ENCODE data around the gene ZNF518B.
A peak's percentile ranks its signal among the peaks of the same experiment; 100 is the strongest.

The ZNF518B gene

GRCh38 chr4:10457255-10457801, at the start of gene ZNF518B:
TSS of gene ZNF518B (minus strand) at chr4:10457426. CDS start at chr4:10446328, 11,098 bp downstream.
- peak within 1 kb of the TSS; percentile 62 for H3K4me3 ChIP-seq (ENCODE audit: low read depth, low read length)

- H3K4me3 ChIP-seq (ENCODE audit: low read depth, low read length): no peak overlapping the region
Measured at GRCh38 chr4:10506077-10506476, 48.9 kb upstream of the ZNF518B start.

- H3K4me3 ChIP-seq (ENCODE audit: low read depth, low read length): no peak overlapping the region
Measured at GRCh38 chr4:10504570-10505179, 47.4 kb upstream of the ZNF518B start.

- H3K4me3 ChIP-seq (ENCODE audit: low read depth, low read length): no peak overlapping the region
Measured at GRCh38 chr4:10502717-10503116, 45.5 kb upstream of the ZNF518B start.

- H3K4me3 ChIP-seq (ENCODE audit: low read depth, low read length): no peak overlapping the region
Measured at GRCh38 chr4:10500776-10501175, 43.5 kb upstream of the ZNF518B start.

- no peak overlapping the region for H3K4me3 ChIP-seq (ENCODE audit: low read depth, low read length)
Measured at GRCh38 chr4:10496200-10496599, 39.0 kb upstream of the ZNF518B start.

GRCh38 chr4:10495651-10496050, 38.4 kb upstream of the ZNF518B start:
- no peak overlapping the region for H3K4me3 ChIP-seq (ENCODE audit: low read depth, low read length)

GRCh38 chr4:10492464-10492863, 35.2 kb upstream of the ZNF518B start:
- no peak overlapping the region for H3K4me3 ChIP-seq (ENCODE audit: low read depth, low read length)

GRCh38 chr4:10491401-10491800, 34.2 kb upstream of the ZNF518B start:
- H3K4me3 ChIP-seq (ENCODE audit: low read depth, low read length): no peak overlapping the region

GRCh38 chr4:10490996-10491395, 33.8 kb upstream of the ZNF518B start:
- H3K4me3 ChIP-seq (ENCODE audit: low read depth, low read length): no peak overlapping the region

- H3K4me3 ChIP-seq (ENCODE audit: low read depth, low read length): no peak overlapping the region
Measured at GRCh38 chr4:10482913-10483312, 25.7 kb upstream of the ZNF518B start.

GRCh38 chr4:10480616-10481015, 23.4 kb upstream of the ZNF518B start:
- no peak overlapping the region for H3K4me3 ChIP-seq (ENCODE audit: low read depth, low read length)

GRCh38 chr4:10478621-10479020, 21.4 kb upstream of the ZNF518B start:
- H3K4me3 ChIP-seq (ENCODE audit: low read depth, low read length): no peak overlapping the region

- H3K4me3 ChIP-seq (ENCODE audit: low read depth, low read length): no peak overlapping the region
Measured at GRCh38 chr4:10470505-10470904, 13.3 kb upstream of the ZNF518B start.

- no peak overlapping the region for H3K4me3 ChIP-seq (ENCODE audit: low read depth, low read length)
Measured at GRCh38 chr4:10466161-10466560, 8.9 kb upstream of the ZNF518B start.

- no peak overlapping the region for H3K4me3 ChIP-seq (ENCODE audit: low read depth, low read length)
Measured at GRCh38 chr4:10462876-10463275, 5.7 kb upstream of the ZNF518B start.

- peak overlapping the region; percentile 51 for H3K4me3 ChIP-seq (ENCODE audit: low read depth, low read length)
Measured at GRCh38 chr4:10461850-10462400, 4.7 kb upstream of the ZNF518B start.

GRCh38 chr4:10461091-10461849, 4.0 kb upstream of the ZNF518B start:
- H3K4me3 ChIP-seq (ENCODE audit: low read depth, low read length): peak overlapping the region; percentile 51

GRCh38 chr4:10460313-10461047, 3.3 kb upstream of the ZNF518B start:
- no peak overlapping the region for H3K4me3 ChIP-seq (ENCODE audit: low read depth, low read length)

- H3K4me3 ChIP-seq (ENCODE audit: low read depth, low read length): no peak overlapping the region
Measured at GRCh38 chr4:10459305-10459704, 2.1 kb upstream of the ZNF518B start.

- no peak overlapping the region for H3K4me3 ChIP-seq (ENCODE audit: low read depth, low read length)
Measured at GRCh38 chr4:10458177-10458576, 951 bp upstream of the ZNF518B start.
